ENCODE results near the gene SCARF1.

The SCARF1 gene

GRCh38 chr17:1628856-1629503 is 16.6 kb downstream of the SCARF1 start (continued):
- TF ChIP-seq PRDM10 (tag by site-specific recombination; IDR thresholded peaks at IDR 0.05) (peak; percentile 68), ZNF221 (tag by site-specific recombination; IDR thresholded peaks at IDR 0.05; ENCODE audit: borderline replicate concordance) (no peak), ZNF660 (tag by site-specific recombination; IDR thresholded peaks at IDR 0.05) (peak; percentile 40; the same call in 1 of the 2 replicates), KLF9 (tag by site-specific recombination; IDR thresholded peaks at IDR 0.05; ENCODE audit: low read depth) (peak; percentile 54), ZNF677 (tag by site-specific recombination; IDR thresholded peaks at IDR 0.05) (0 out of 2 replicates have a peak, but pooled peaks have one; percentile 33), ZBTB20 (tag by site-specific recombination; IDR thresholded peaks at IDR 0.05) (peak; percentile 52; the same call in 1 of the 2 replicates), BCL6B (tag by site-specific recombination; IDR thresholded peaks at IDR 0.05) (no peak), ZBTB26 (tag by site-specific recombination; optimal IDR thresholded peaks at IDR 0.05) (peak; percentile 45), ZSCAN30 (tag by site-specific recombination; IDR thresholded peaks at IDR 0.05) (peak; percentile 65)

- Histone ChIP-seq H3K36me3 (ENCODE audit: control insufficient read depth in 2 of 2, insufficient read depth in 1 of 2, low read length in 2 of 2) (no peaks in the 10 kb centered on the region), H3K4me3 (ENCODE audit: low read depth, low read length) (peak within 1 kb of the TSS; percentile 66), H3K4me1 (ENCODE audit: control insufficient read depth, insufficient read depth, low read length) (no peaks in the 10 kb centered on the region; the same call in 1 of the 2 replicates), H3K27ac (ENCODE audit: extremely low read depth, low read depth, low read length) (peak within 1 kb of the TSS; percentile 84; the same call in 1 of the 2 replicates), H3K9me3 (ENCODE audit: control insufficient read depth, insufficient read depth, low read depth, low read length) (no peaks in the 10 kb centered on the region)
- CTCF ChIA-PET: interaction anchor here (0.6 to 2.8 kb wide), 8 partner anchors 9 to 56 kb away, joined by 3 to 44 read pairs (median 4); partner anchors contain the start of gene SCARF1
- POLR2A ChIA-PET: interaction anchor here (0.6 to 3.2 kb wide), 15 partner anchors 11 to 369 kb away, joined by 3 to 20 read pairs (median 4); partner anchors contain the start of genes INPP5K, PITPNA and RILP
- no peak; the same call in 1 of the 2 replicates for TF ChIP-seq YY1 (tag by site-specific recombination; IDR thresholded peaks at IDR 0.05)
- peak; percentile 61 for TF ChIP-seq SCRT2 (tag by site-specific recombination; IDR thresholded peaks at IDR 0.05)
- peak; percentile 83; the same call in 1 of the 2 replicates for TF ChIP-seq ZFP37 (tag by site-specific recombination; IDR thresholded peaks at IDR 0.05)
- peak; percentile 76; the same call in 1 of the 2 replicates for TF ChIP-seq ZNF76 (tag by site-specific recombination; IDR thresholded peaks at IDR 0.05; ENCODE audit: borderline replicate concordance, low read depth)
- peak; percentile 88 for TF ChIP-seq SP7 (tag by site-specific recombination; IDR thresholded peaks at IDR 0.05)
- TF ChIP-seq ZNF423 (tag by site-specific recombination; IDR thresholded peaks at IDR 0.05): peak; percentile 42; the same call in 1 of the 2 replicates
- no peak for TF ChIP-seq BCL6B (tag by site-specific recombination; IDR thresholded peaks at IDR 0.05)
- TF ChIP-seq GFI1B (tag by site-specific recombination; IDR thresholded peaks at IDR 0.05): no peak
- TF ChIP-seq ZNF843 (tag by site-specific recombination; IDR thresholded peaks at IDR 0.05): peak; percentile 68; the same call in 1 of the 2 replicates
- no peak for TF ChIP-seq PRDM2 (tag by site-specific recombination; IDR thresholded peaks at IDR 0.05; ENCODE audit: borderline replicate concordance)
- no peak; the same call in 1 of the 2 replicates for TF ChIP-seq ZNF223 (tag by site-specific recombination; IDR thresholded peaks at IDR 0.05)
These were observed 17.3 kb downstream of the SCARF1 start, which contains the start of gene SLC43A2 for GRCh38 chr17:1627982-1628855. Gene SLC43A2, minus strand, starts transcription at chr17:1628834. Its CDS starts 960 bp downstream, at chr17:1627874.
